Measurements from ENCODE around the gene TFCP2L1.

TFCP2L1 gene

GRCh38 chr2:121200419-121201315 lies 84.3 kb downstream of the TFCP2L1 start:
- Histone ChIP-seq H3K27ac (no peak overlapping the region), H3K27me3 (ENCODE audit: insufficient read depth, low read depth, severe bottlenecking) (no peaks in the 10 kb centered on the region)
- TF ChIP-seq CTCF (IDR thresholded peaks at IDR 0.05; ENCODE audit: low read depth, low read length), result no peak

GRCh38 chr2:121200011-121200347 lies 85.0 kb downstream of the TFCP2L1 start:
- Histone ChIP-seq H3K4me3 (ENCODE audit: low read depth, low read length) (no peak overlapping the region), H3K9me3 (ENCODE audit: severe bottlenecking) (no peaks in the 10 kb centered on the region), H3K36me3 (no peaks in the 10 kb centered on the region), H3K27ac (no peak overlapping the region), H3K27me3 (ENCODE audit: insufficient read depth, low read depth, severe bottlenecking) (no peaks in the 10 kb centered on the region)
- TF ChIP-seq CTCF (IDR thresholded peaks at IDR 0.05; ENCODE audit: low read depth, low read length), result no peak
- DNase-seq, result no peak

More at GRCh38 chr2:121200419-121201315, 84.3 kb downstream of the TFCP2L1 start:
- DNase-seq, result no peak
- H3K4me3 ChIP-seq (ENCODE audit: low read depth, low read length), result no peak overlapping the region
- no peaks in the 10 kb centered on the region for H3K9me3 ChIP-seq (ENCODE audit: severe bottlenecking)
- H3K36me3 ChIP-seq, result no peaks in the 10 kb centered on the region

- H3K27ac ChIP-seq, result no peak overlapping the region
- no peak for TF ChIP-seq CTCF (IDR thresholded peaks at IDR 0.05; ENCODE audit: low read depth, low read length)
- DNase-seq, result no peak
Measured at GRCh38 chr2:121199281-121200010, 85.6 kb downstream of the TFCP2L1 start.

GRCh38 chr2:121197369-121198091 lies 87.5 kb downstream of the TFCP2L1 start:
- DNase-seq, result no peak
- Histone ChIP-seq H3K27me3 (ENCODE audit: insufficient read depth, low read depth, severe bottlenecking) (no peaks in the 10 kb centered on the region), H3K27ac (no peak overlapping the region), H3K9me3 (ENCODE audit: severe bottlenecking) (no peaks in the 10 kb centered on the region), H3K4me3 (ENCODE audit: low read depth, low read length) (no peak overlapping the region), H3K36me3 (no peaks in the 10 kb centered on the region)
- no peak for TF ChIP-seq CTCF (IDR thresholded peaks at IDR 0.05; ENCODE audit: low read depth, low read length)

More at GRCh38 chr2:121199281-121200010, 85.6 kb downstream of the TFCP2L1 start:
- Histone ChIP-seq H3K27me3 (ENCODE audit: insufficient read depth, low read depth, severe bottlenecking) (no peaks in the 10 kb centered on the region), H3K36me3 (no peaks in the 10 kb centered on the region), H3K4me3 (ENCODE audit: low read depth, low read length) (no peak overlapping the region), H3K9me3 (ENCODE audit: severe bottlenecking) (no peaks in the 10 kb centered on the region)

GRCh38 chr2:121196849-121197155 lies 88.2 kb downstream of the TFCP2L1 start:
- no peak for DNase-seq
- no peak overlapping the region for H3K4me3 ChIP-seq (ENCODE audit: low read depth, low read length)
- TF ChIP-seq CTCF (IDR thresholded peaks at IDR 0.05; ENCODE audit: low read depth, low read length), result no peak
- no peak overlapping the region for H3K27ac ChIP-seq
- no peaks in the 10 kb centered on the region for H3K27me3 ChIP-seq (ENCODE audit: insufficient read depth, low read depth, severe bottlenecking)
- no peaks in the 10 kb centered on the region for H3K36me3 ChIP-seq
- no peaks in the 10 kb centered on the region for H3K9me3 ChIP-seq (ENCODE audit: severe bottlenecking)
